GM19372 (cell line): ENCODE data around the gene RFTN1.
A peak's percentile ranks its signal among the peaks of the same experiment; 100 is the strongest.
"Not testable (repeated sequence)": the region's sequence is repeated elsewhere in the genome, so short reads cannot be mapped to it uniquely, and the experiment has no call there.

Source experiments
- ATAC-seq: cut with Tn5 transposase; IDR thresholded peaks from one replicate; pipeline ENCODE4 v1.9.1; 2021; ENCODE audit warnings: mild to moderate bottlenecking, low read depth, moderate library complexity; ENCODE audit not compliant: unreplicated experiment

RFTN1 gene

GRCh38 chr3:16508243-16508578, 5.3 kb downstream of the RFTN1 start:
- no peak for ATAC-seq

- no peak for ATAC-seq
These were observed 5.8 kb downstream of the RFTN1 start for GRCh38 chr3:16507578-16508242.

GRCh38 chr3:16506884-16507577, 6.5 kb downstream of the RFTN1 start:
- ATAC-seq, result no peak

- no peak for ATAC-seq
These were observed 7.0 kb downstream of the RFTN1 start for GRCh38 chr3:16506451-16506850.

- ATAC-seq, result no peak
These were observed 8.8 kb downstream of the RFTN1 start for GRCh38 chr3:16504692-16505091.

- ATAC-seq, result peak; percentile 85
These were observed 9.3 kb downstream of the RFTN1 start for GRCh38 chr3:16504242-16504641.

GRCh38 chr3:16503191-16503776, 10.2 kb downstream of the RFTN1 start:
- no peak for ATAC-seq

GRCh38 chr3:16502347-16502908, 11.1 kb downstream of the RFTN1 start:
- no peak for ATAC-seq

GRCh38 chr3:16501376-16501775, 12.1 kb downstream of the RFTN1 start:
- ATAC-seq, result no peak

GRCh38 chr3:16500911-16501310, 12.6 kb downstream of the RFTN1 start:
- ATAC-seq, result no peak

GRCh38 chr3:16500093-16500492, 13.4 kb downstream of the RFTN1 start:
- ATAC-seq, result no peak

GRCh38 chr3:16499351-16499750, 14.1 kb downstream of the RFTN1 start:
- ATAC-seq, result no peak

GRCh38 chr3:16498130-16498890, 15.2 kb downstream of the RFTN1 start:
- ATAC-seq, result no peak

- ATAC-seq, result peak; percentile 49
These were observed 16.9 kb downstream of the RFTN1 start for GRCh38 chr3:16496408-16497222.

- peak; percentile 16 for ATAC-seq
These were observed 17.5 kb downstream of the RFTN1 start for GRCh38 chr3:16496008-16496407.

GRCh38 chr3:16494814-16495431, 18.6 kb downstream of the RFTN1 start:
- ATAC-seq, result no peak

- ATAC-seq, result no peak
These were observed 19.4 kb downstream of the RFTN1 start for GRCh38 chr3:16494094-16494493.

GRCh38 chr3:16490062-16490619, 23.4 kb downstream of the RFTN1 start:
- no peak for ATAC-seq

- not testable (repeated sequence) for ATAC-seq
These were observed 24.0 kb downstream of the RFTN1 start for GRCh38 chr3:16489326-16490061.
